T-cell (primary cell): Measurements from ENCODE around the gene TMA7B. TPM values are rescaled to one million over a fixed set of nuclear protein-coding genes. Genes with fewer than 3 reads are reported as not detected.

Experiments used
- ATAC-seq, 4 experiments: fragments of 200-7000 bp in 3 of 4; fragments of 150-1000 bp in 1 of 4; cut with Tn5 transposase; replicated peaks in 1 of 4; 1 replicate in 3 of 4; 2 replicates in 1 of 4; pipeline ENCODE4 v1.10.0; 2021; ENCODE audit warnings: moderate library complexity in 3 of 4, mild to moderate bottlenecking in 2 of 4, moderate number of reproducible peaks in 1 of 4
- CTCF ChIA-PET, 2 donors: fragments of 300-600 bp; sonication (Branson Sonifier 250); formaldehyde crosslinking; loops; one replicate each; lab custom pipeline; 2022; ENCODE audit warnings: antibody characterized with exemption in 2 of 2; lab: Charles Lee
- POLR2A ChIA-PET, 2 donors: fragments of 300-600 bp; sonication (Branson Sonifier 250); formaldehyde crosslinking; loops; one replicate each; lab custom pipeline; 2022; ENCODE audit warnings: antibody characterized with exemption in 2 of 2; lab: Charles Lee
- DNase-seq, 35 experiments: peaks; one replicate each; pipeline versions ENCODE4 v3.0.0 to v3.0.0-alpha.2; 2013 to 2023
- H3K27ac ChIP-seq: one replicate; pipeline ENCODE4 v1.5.1; 2013; ENCODE audit warnings: low read length
- H3K27me3 ChIP-seq, 2 experiments: replicated peaks in 1 of 2; 1 replicate in 1 of 2; 2 replicates in 1 of 2; pipeline versions ENCODE4 v1.6.1 to v1.7.0; 2013; ENCODE audit warnings: low read length in 1 of 2, mixed read lengths in 1 of 2; ENCODE audit not compliant: control insufficient read depth in 2 of 2, insufficient read depth in 2 of 2; ENCODE audit errors: extremely low read depth in 1 of 2
- H3K36me3 ChIP-seq, 2 donors: 1 replicate in 1 of 2; 2 replicates in 1 of 2; pipeline versions ENCODE4 v1.6.1 to v1.7.0; 2013; ENCODE audit warnings: low read length in 1 of 2; ENCODE audit not compliant: control insufficient read depth in 2 of 2, insufficient read depth in 1 of 2; ENCODE audit errors: extremely low read depth in 1 of 2
- H3K4me1 ChIP-seq, 2 experiments: 1 replicate in 1 of 2; 2 replicates in 1 of 2; pipeline versions ENCODE4 v1.6.1 to v1.7.0; 2013; ENCODE audit warnings: low read length in 2 of 2, mixed read lengths in 1 of 2; ENCODE audit not compliant: insufficient read depth in 2 of 2, control insufficient read depth in 1 of 2; ENCODE audit errors: extremely low read depth in 1 of 2
- H3K4me3 ChIP-seq, 2 donors: 1 replicate in 1 of 2; 2 replicates in 1 of 2; pipeline versions ENCODE4 v1.5.1 to v1.7.0; 2013; ENCODE audit warnings: mild to moderate bottlenecking in 2 of 2, low read length in 1 of 2, moderate library complexity in 1 of 2; ENCODE audit not compliant: control insufficient read depth in 1 of 2; ENCODE audit errors: extremely low read depth in 1 of 2
- H3K9me3 ChIP-seq: 2 replicates; pipeline ENCODE4 v1.7.0; 2013
- H3K27ac Mint-ChIP-seq, 2 donors: one replicate each; pipeline ENCODE4 v1.8.0; 2020 to 2021; ENCODE audit warnings: mild to moderate bottlenecking in 2 of 2, mixed read lengths in 2 of 2
- H3K27me3 Mint-ChIP-seq, 2 donors: one replicate each; pipeline ENCODE4 v1.8.0; 2021 to 2022; ENCODE audit warnings: mixed read lengths in 2 of 2
- H3K36me3 Mint-ChIP-seq: one replicate; pipeline ENCODE4 v1.8.0; 2021; ENCODE audit warnings: mixed read lengths
- H3K4me1 Mint-ChIP-seq, 3 donors: one replicate each; pipeline ENCODE4 v1.8.0; 2020 to 2022; ENCODE audit warnings: mixed read lengths in 3 of 3, mild to moderate bottlenecking in 1 of 3
- H3K4me3 Mint-ChIP-seq, 3 donors: one replicate each; pipeline ENCODE4 v1.8.0; 2020 to 2022; ENCODE audit warnings: mild to moderate bottlenecking in 3 of 3, mixed read lengths in 3 of 3, moderate library complexity in 3 of 3
- H3K9me3 Mint-ChIP-seq, 3 donors: one replicate each; pipeline ENCODE4 v1.8.0; 2020 to 2022; ENCODE audit warnings: mixed read lengths in 3 of 3
- WGBS: methylation state at CpG from one replicate; pipeline ENCODE4 v1.1.5; 2013; ENCODE audit warnings: missing lambda C conversion rate; ENCODE audit not compliant: insufficient coverage; 5-methylcytosine and 5-hydroxymethylcytosine counted together
- total RNA-seq, 35 experiments: library from RNA in 6 of 35; stranded (reverse) in 6 of 35; fragments of 120-200 nt in 1 of 35; gene quantifications; one replicate each; pipeline versions ENCODE4 v1.2.1 to v1.2.4 and lab custom pipeline; 2013 to 2026

Gene TMA7B
- total RNA-seq, 5 donors from 2014 or later (not counting 1 experiment from before 2014, with no cell fraction given) = 7.8 to 18.9 (median 9.0) TPM

DNA sequence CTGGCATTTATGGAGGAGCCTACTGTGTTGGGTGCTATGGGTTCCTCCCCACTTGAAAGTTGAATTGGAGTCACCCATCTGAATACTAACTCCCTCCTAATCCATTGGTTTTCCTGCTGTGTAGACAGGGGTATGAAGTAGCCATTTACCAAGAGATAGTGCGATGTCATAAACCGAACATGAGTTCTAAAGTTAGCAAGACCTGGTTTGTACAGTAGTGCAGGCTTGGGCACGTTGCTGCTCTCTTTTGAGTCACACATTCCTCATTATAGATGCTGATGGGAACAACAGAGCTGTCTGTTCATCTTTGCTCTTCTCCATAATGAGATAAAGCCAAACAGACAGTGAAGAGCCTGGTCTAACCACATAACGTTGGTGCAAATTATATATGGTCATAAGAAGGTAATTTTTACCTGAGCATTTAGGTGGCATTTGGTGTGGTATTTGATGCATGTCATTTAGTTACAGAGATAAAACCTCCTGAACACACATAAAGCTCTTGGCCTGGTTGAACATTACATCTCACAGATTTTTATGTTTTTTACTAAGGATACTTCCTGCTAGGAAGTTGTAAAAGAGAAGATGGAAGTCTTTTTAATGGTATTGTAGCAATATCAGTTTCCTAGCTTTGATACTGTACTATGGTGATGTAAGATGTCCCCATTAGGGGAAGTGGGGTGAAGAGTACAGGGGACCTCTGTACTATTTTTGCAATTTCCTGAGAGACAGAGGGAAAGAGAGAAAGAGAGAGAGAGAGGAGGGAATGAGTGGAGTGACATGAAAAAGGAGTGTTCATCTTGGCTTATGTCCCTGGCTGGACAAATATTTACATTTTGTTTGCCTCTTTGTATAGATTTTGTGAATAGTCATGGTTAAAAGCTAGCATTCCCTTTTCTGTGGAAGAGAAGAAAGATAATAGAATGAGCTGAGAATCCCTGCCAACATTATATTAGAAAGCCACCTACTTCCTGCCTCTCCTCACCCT is 31.4 kb upstream of the TMA7B start:
- CTCF ChIA-PET = interaction anchor here in 1 of 2 donors (0.6 to 1.1 kb wide), 4 partner anchors 11 to 260 kb away, joined by 3 to 4 read pairs (median 3); no protein-coding TSS in a partner anchor
- Mint-ChIP-seq H3K36me3 (peaks cover 18% of the 10 kb centered on the region), H3K4me3 (no peak overlapping the region), H3K9me3 (no peaks in the 10 kb centered on the region), H3K4me1 (peaks cover 41 to 42% (median 42%) of the 10 kb centered on the region in 3 donors), H3K27me3 (no peaks in the 10 kb centered on the region), H3K27ac (no peak overlapping the region)
- ATAC-seq (no peak), DNase-seq (peak in 1 of 35 experiments; percentile 9)
- H3K27ac ChIP-seq = peak overlapping the region; percentile 22
- peaks cover 70 to 83% of the 10 kb centered on the region in 2 experiments for H3K4me1 ChIP-seq
- H3K9me3 ChIP-seq = no peaks in the 10 kb centered on the region
- H3K4me3 ChIP-seq = peak overlapping the region; percentile 46 to 49
- 50% methylated on average over 2 of the region's 4 CpGs for WGBS
- no peaks in the 10 kb centered on the region for H3K27me3 ChIP-seq
- no peaks in the 10 kb centered on the region for H3K36me3 ChIP-seq
- POLR2A ChIA-PET = interaction anchor here (0.6 to 1.3 kb wide), 6 partner anchors 12 to 411 kb away, joined by 3 to 7 read pairs (median 3); no protein-coding TSS in a partner anchor

DNA sequence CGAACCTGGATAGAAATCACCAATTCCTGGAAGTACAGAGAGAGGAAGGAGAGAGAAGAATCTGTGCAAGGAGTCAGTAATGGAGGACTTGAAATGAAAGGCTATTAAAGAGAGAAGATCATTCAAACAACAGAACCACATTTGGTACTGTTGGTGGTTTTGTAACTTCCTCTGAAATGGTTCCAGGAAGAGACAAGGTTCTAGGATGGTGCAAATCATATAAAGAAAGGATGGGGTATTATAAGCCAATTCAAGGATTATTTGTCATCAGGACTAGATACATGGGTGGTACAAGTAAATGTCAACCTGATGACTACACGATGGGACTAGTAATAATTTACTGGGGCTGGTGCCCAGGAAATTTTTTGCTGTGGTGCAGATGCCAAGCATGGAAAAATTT is 28.9 kb upstream of the TMA7B start:
- H3K27ac ChIP-seq = peak overlapping the region; percentile 74
- Mint-ChIP-seq H3K4me3 (no peak overlapping the region), H3K27ac (no peak overlapping the region), H3K27me3 (no peaks in the 10 kb centered on the region), H3K9me3 (no peaks in the 10 kb centered on the region), H3K36me3 (peaks cover 11% of the 10 kb centered on the region), H3K4me1 (peaks cover 41 to 42% (median 42%) of the 10 kb centered on the region in 3 donors)
- peak; percentile 15 to 37 (median 31) for ATAC-seq
- ChIA-PET CTCF (no interaction called here), POLR2A (no interaction called here)
- H3K36me3 ChIP-seq = no peaks in the 10 kb centered on the region
- DNase-seq = peak in 1 of 35 experiments; percentile 10
- WGBS = 22% methylated on average over 1 of the region's 2 CpGs
- peaks cover 74 to 86% of the 10 kb centered on the region in 2 experiments for H3K4me1 ChIP-seq
- H3K9me3 ChIP-seq = no peaks in the 10 kb centered on the region
- no peaks in the 10 kb centered on the region for H3K27me3 ChIP-seq
- H3K4me3 ChIP-seq = peak overlapping the region in 1 of 2 donors; percentile 6

DNA sequence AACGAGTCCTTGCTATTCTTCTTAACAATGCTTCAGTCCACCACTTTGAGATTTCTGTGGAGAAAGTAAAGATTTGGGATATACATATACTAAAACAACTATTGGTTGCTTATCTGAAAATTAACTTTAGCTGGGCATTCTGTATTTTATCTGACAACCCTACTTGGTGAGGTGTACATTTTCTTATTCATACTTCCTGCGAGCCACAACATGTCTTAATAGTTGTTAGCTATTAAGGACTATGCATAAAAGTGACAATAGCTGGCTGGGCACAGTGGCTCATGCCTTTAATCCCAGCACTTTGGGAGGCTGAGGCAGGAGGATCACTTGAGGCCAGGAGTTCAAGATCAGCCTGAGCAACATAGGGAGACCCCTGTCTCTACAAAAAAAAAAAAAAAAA is 28.0 kb upstream of the TMA7B start:
- H3K27me3 Mint-ChIP-seq = no peaks in the 10 kb centered on the region
- no peak overlapping the region for H3K27ac Mint-ChIP-seq
- peak in 1 of 35 experiments; percentile 3 for DNase-seq
- Histone ChIP-seq H3K4me1 (peaks cover 83 to 86% of the 10 kb centered on the region in 2 experiments), H3K36me3 (no peaks in the 10 kb centered on the region), H3K27me3 (no peaks in the 10 kb centered on the region), H3K27ac (peak overlapping the region; percentile 74), H3K4me3 (no peak overlapping the region), H3K9me3 (no peaks in the 10 kb centered on the region)
- peaks cover 45 to 47% (median 47%) of the 10 kb centered on the region in 3 donors for H3K4me1 Mint-ChIP-seq
- H3K9me3 Mint-ChIP-seq = no peaks in the 10 kb centered on the region
- peaks cover 13% of the 10 kb centered on the region for H3K36me3 Mint-ChIP-seq
- ATAC-seq = no peak
- ChIA-PET CTCF (interaction anchor here (0.6 to 3.0 kb wide), 10 partner anchors 8 to 307 kb away, joined by 3 to 25 read pairs (median 7); no protein-coding TSS in a partner anchor), POLR2A (interaction anchor here (0.6 to 1.0 kb wide), 5 partner anchors 9 to 156 kb away, joined by 3 to 10 read pairs (median 4); no protein-coding TSS in a partner anchor)
- WGBS = no CpG with 5 or more reads among the region's 2 CpGs
- peak overlapping the region in 2 of 3 donors; percentile 21 to 25 for H3K4me3 Mint-ChIP-seq

DNA sequence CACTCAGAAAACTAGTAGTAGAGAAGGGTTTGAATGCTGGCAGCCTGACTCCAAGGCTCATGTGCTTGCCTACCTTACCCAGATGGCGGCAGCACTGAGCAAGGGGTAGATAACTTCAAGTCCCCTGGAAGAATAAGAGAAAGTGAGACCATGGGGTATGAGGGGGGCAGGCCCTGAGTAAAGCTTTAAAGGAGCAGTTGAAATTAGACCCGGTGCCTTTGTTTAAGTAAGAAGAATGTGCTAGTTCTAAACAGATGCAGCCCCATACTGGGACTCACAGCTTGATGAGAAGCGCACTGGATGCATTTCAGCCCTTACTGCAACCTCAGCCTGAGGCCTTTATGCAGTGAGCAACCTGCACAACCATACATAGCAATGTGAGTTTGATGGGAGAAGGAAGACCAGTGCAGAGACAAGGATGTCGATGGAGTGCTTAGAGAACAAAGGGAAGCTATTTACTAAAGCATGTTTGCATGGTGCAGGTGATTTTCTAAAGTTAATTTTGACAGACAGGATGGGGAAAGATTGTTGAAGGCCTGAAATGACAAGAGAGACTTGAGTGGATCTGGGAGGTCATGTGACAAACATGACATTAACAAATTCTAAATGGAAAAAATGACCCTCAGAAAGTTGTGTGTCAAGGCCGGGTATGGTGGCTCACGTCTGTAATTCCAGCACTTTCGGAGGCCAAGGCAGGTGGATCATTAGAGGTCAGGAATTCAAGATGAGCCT is 27.1 kb upstream of the TMA7B start:
- Histone ChIP-seq H3K4me3 (no peak overlapping the region), H3K36me3 (no peaks in the 10 kb centered on the region), H3K27me3 (no peaks in the 10 kb centered on the region), H3K9me3 (no peaks in the 10 kb centered on the region), H3K27ac (peak overlapping the region; percentile 74), H3K4me1 (peaks cover 85 to 86% of the 10 kb centered on the region in 2 experiments)
- WGBS = 41% methylated on average over 4 of the region's 7 CpGs
- Mint-ChIP-seq H3K36me3 (peaks cover 5% of the 10 kb centered on the region), H3K4me3 (peak overlapping the region; percentile 67 to 80 (median 68)), H3K27me3 (no peaks in the 10 kb centered on the region), H3K27ac (peak overlapping the region in 1 of 2 donors; percentile 100), H3K4me1 (peaks cover 55 to 56% (median 56%) of the 10 kb centered on the region in 3 donors), H3K9me3 (no peaks in the 10 kb centered on the region)
- ATAC-seq = peak in 3 of 4 experiments; percentile 18 to 43 (median 31)
- ChIA-PET POLR2A (interaction anchor here (0.6 to 1.5 kb wide), 7 partner anchors 9 to 413 kb away, joined by 3 to 10 read pairs (median 4); no protein-coding TSS in a partner anchor), CTCF (interaction anchor here (0.6 to 3.0 kb wide), 20 partner anchors 9 to 322 kb away, joined by 3 to 25 read pairs (median 4); no protein-coding TSS in a partner anchor)
- peak in 32 of 35 experiments; percentile 23 to 80 (median 56) for DNase-seq

DNA sequence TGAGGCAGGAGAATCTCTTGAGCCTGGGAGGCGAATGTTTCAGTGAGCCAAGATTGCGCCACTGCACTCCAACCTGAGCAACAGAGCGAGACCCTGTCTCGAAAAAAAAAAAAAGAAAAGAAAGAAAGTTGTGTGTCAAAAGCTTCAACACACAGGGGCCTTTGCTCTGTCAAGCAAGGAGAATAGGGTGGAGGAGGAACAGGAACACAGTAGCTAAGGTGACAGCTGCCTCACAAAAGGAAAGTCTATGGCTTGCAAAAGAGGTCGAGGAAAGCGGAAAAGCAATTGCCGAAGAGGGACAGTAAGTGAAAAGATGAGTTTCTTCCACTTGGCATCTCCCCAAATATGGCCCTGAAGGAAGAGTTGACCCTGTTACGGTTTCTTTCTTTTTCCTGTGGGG is 26.5 kb upstream of the TMA7B start:
- H3K4me3 Mint-ChIP-seq = peak overlapping the region; percentile 67 to 80 (median 68)
- H3K9me3 Mint-ChIP-seq = no peaks in the 10 kb centered on the region
- Histone ChIP-seq H3K9me3 (no peaks in the 10 kb centered on the region), H3K27me3 (no peaks in the 10 kb centered on the region), H3K4me3 (peak overlapping the region; percentile 6 to 52), H3K27ac (peak overlapping the region; percentile 74), H3K4me1 (peaks cover 86% of the 10 kb centered on the region in 2 experiments), H3K36me3 (peaks cover 3 to 4% of the 10 kb centered on the region in 2 donors)
- WGBS = 10% methylated on average over 2 of the region's 8 CpGs
- no peaks in the 10 kb centered on the region for H3K27me3 Mint-ChIP-seq
- peaks cover 61 to 62% (median 62%) of the 10 kb centered on the region in 3 donors for H3K4me1 Mint-ChIP-seq
- peak in 2 of 35 experiments; percentile 12 to 49 for DNase-seq
- ChIA-PET POLR2A (interaction anchor here (0.7 to 1.5 kb wide), 3 partner anchors 12 to 414 kb away, joined by 3 to 5 read pairs (median 4); no protein-coding TSS in a partner anchor), CTCF (interaction anchor here (0.5 to 3.0 kb wide), 13 partner anchors 9 to 414 kb away, joined by 3 to 25 read pairs (median 5); partner anchors contain the start of gene ATF4 (in 1 of the 2))
- ATAC-seq = peak in 3 of 4 experiments; percentile 26 to 30 (median 29)
- peak overlapping the region in 1 of 2 donors; percentile 100 for H3K27ac Mint-ChIP-seq
- H3K36me3 Mint-ChIP-seq = peaks cover 3% of the 10 kb centered on the region
